B cell (primary cell): ENCODE measurements around the gene ABHD18. TPM values are rescaled to one million over a fixed set of nuclear protein-coding genes. Genes with fewer than 3 reads are reported as not detected.
A peak's percentile ranks its signal among the peaks of the same experiment; 100 is the strongest.

Experiments used
- ATAC-seq: fragments of 200-7000 bp; cut with Tn5 transposase; one replicate; pipeline ENCODE4 v1.10.0; 2021; ENCODE audit warnings: low read depth, mild to moderate bottlenecking, moderate number of reproducible peaks, moderate library complexity
- CTCF ChIA-PET: fragments of 350-600 bp; sonication (Branson Sonifier 250); formaldehyde crosslinking; loops from one replicate; lab custom pipeline; 2021; ENCODE audit warnings: antibody characterized with exemption, inconsistent platforms; lab: Charles Lee
- POLR2A ChIA-PET: fragments of 350-600 bp; sonication (Branson Sonifier 250); formaldehyde crosslinking; loops from one replicate; lab custom pipeline; 2021; ENCODE audit warnings: antibody characterized with exemption; lab: Charles Lee
- DNase-seq: peaks from one replicate; pipeline ENCODE4 v3.0.0; 2013
- H2AFZ ChIP-seq: 2 replicates; pipeline ENCODE4 v1.6.1; 2012; ENCODE audit warnings: mild to moderate bottlenecking, low read depth, low read length; ENCODE audit not compliant: insufficient read depth, poor library complexity, severe bottlenecking
- H3K27ac ChIP-seq, 2 donors: 1 replicate in 1 of 2; 2 replicates in 1 of 2; pipeline ENCODE4 v1.5.1; 2012 to 2013; ENCODE audit warnings: low read length in 2 of 2, mild to moderate bottlenecking in 2 of 2, moderate library complexity in 1 of 2
- H3K27me3 ChIP-seq, 4 experiments: fragments of 200-600 bp in 1 of 4; sonication (generic) in 1 of 4; replicated peaks in 1 of 4; 1 replicate in 2 of 4; 2 replicates in 2 of 4; pipeline versions ENCODE4 v1.6.1 to v1.7.0; 2013 to 2016; ENCODE audit warnings: low read length in 3 of 4, mild to moderate bottlenecking in 2 of 4, mixed read lengths in 1 of 4, moderate library complexity in 1 of 4; ENCODE audit not compliant: insufficient read depth in 4 of 4, control insufficient read depth in 3 of 4; ENCODE audit errors: control extremely low read depth in 1 of 4
- H3K36me3 ChIP-seq, 2 experiments: replicated peaks in 1 of 2; 1 replicate in 1 of 2; 2 replicates in 1 of 2; pipeline versions ENCODE4 v1.6.1 to v1.7.1; 2013; ENCODE audit warnings: low read length in 1 of 2; ENCODE audit not compliant: insufficient read depth in 2 of 2, control insufficient read depth in 1 of 2; ENCODE audit errors: control extremely low read depth in 1 of 2, extremely low read depth in 1 of 2
- H3K4me1 ChIP-seq, 2 donors: fragments of 200-600 bp in 1 of 2; sonication (generic) in 1 of 2; 1 replicate in 1 of 2; 2 replicates in 1 of 2; pipeline versions ENCODE4 v1.5.1 to v1.6.1; 2013 to 2017; ENCODE audit warnings: low read length in 2 of 2; ENCODE audit not compliant: control insufficient read depth in 2 of 2, insufficient read depth in 2 of 2
- H3K4me2 ChIP-seq: replicated peaks from 2 replicates; pipeline ENCODE3; 2012; ENCODE audit warnings: mild to moderate bottlenecking, low read depth, low read length; ENCODE audit not compliant: poor library complexity, severe bottlenecking
- H3K4me3 ChIP-seq, 5 experiments: fragments of 200-600 bp in 1 of 5; sonication (generic) in 1 of 5; 1 replicate in 3 of 5; 2 replicates in 2 of 5; pipeline versions ENCODE4 v1.5.1 to v1.7.0; 2011 to 2016; ENCODE audit warnings: low read length in 4 of 5, mild to moderate bottlenecking in 4 of 5, low read depth in 2 of 5, control low read depth in 1 of 5, moderate library complexity in 1 of 5; ENCODE audit not compliant: insufficient read depth in 1 of 5; ENCODE audit errors: control extremely low read depth in 1 of 5, extremely low read depth in 1 of 5
- H3K79me2 ChIP-seq: fragments of 200-600 bp; sonication (generic); one replicate; pipeline ENCODE4 v1.6.0; 2016; ENCODE audit warnings: low read length; ENCODE audit not compliant: control insufficient read depth, insufficient read depth
- H3K9ac ChIP-seq: fragments of 200-600 bp; sonication (generic); 2 replicates; pipeline ENCODE4 v1.6.1; 2017; ENCODE audit warnings: mild to moderate bottlenecking, low read length, moderate library complexity
- H3K9me3 ChIP-seq, 3 donors: one replicate each; pipeline versions ENCODE4 v1.6.1 to v1.7.1; 2013; ENCODE audit warnings: low read length in 2 of 3; ENCODE audit not compliant: control insufficient read depth in 2 of 3, insufficient read depth in 1 of 3; ENCODE audit errors: control extremely low read depth in 1 of 3
- H4K20me1 ChIP-seq: 2 replicates; pipeline ENCODE4 v1.6.0; 2012; ENCODE audit warnings: mild to moderate bottlenecking, low read length; ENCODE audit not compliant: insufficient read depth, control insufficient read depth, poor library complexity, severe bottlenecking
- H3K27ac Mint-ChIP-seq: one replicate; pipeline ENCODE4 v1.8.0; 2021; ENCODE audit warnings: mixed read lengths
- H3K27me3 Mint-ChIP-seq: one replicate; pipeline ENCODE4 v1.8.0; 2021; ENCODE audit warnings: mixed read lengths
- H3K4me1 Mint-ChIP-seq: one replicate; pipeline ENCODE4 v1.8.0; 2021; ENCODE audit warnings: mixed read lengths
- H3K4me3 Mint-ChIP-seq: one replicate; pipeline ENCODE4 v1.8.0; 2021; ENCODE audit warnings: mixed read lengths
- H3K9me3 Mint-ChIP-seq: one replicate; pipeline ENCODE4 v1.8.0; 2022; ENCODE audit warnings: mixed read lengths; ENCODE audit not compliant: insufficient read depth
- CTCF ChIP-seq: fragments of 200-600 bp; IDR thresholded peaks from one replicate; pipeline ENCODE4 v1.8.0; 2022; ENCODE audit warnings: antibody characterized with exemption, mild to moderate bottlenecking
- EZH2 ChIP-seq: IDR thresholded peaks from 2 replicates; pipeline ENCODE4 v1.6.1; 2012; ENCODE audit warnings: borderline replicate concordance, low read depth, mild to moderate bottlenecking, moderate library complexity, low read length; ENCODE audit not compliant: insufficient read depth, poor library complexity, severe bottlenecking
- WGBS: methylation state at CpG from one replicate; pipeline ENCODE4 v1.1.5; 2013; ENCODE audit warnings: missing lambda C conversion rate; ENCODE audit not compliant: insufficient coverage; 5-methylcytosine and 5-hydroxymethylcytosine counted together
- intact Hi-C: fragments of 100-400 bp; cut with micrococcal nuclease; formaldehyde crosslinking; loops from one replicate; pipeline ENCODE4 v1.10.0; 2022
- polyA plus RNA-seq: library from polyadenylated mRNA; depleted of rRNA; stranded (reverse); fragments of >200 nt; gene quantifications from 2 replicates; pipeline ENCODE4 v1.2.3, GENCODE V29; 2012
- total RNA-seq, 2 donors: library from RNA; stranded (reverse); fragments of 120-200 nt in 1 of 2; gene quantifications; 1 replicate in 1 of 2; 2 replicates in 1 of 2; pipeline versions ENCODE4 v1.2.3 to v1.2.4, GENCODE V29; 2013 to 2022

Gene ABHD18
- total and polyA plus RNA-seq, 2 donors (not counting 1 experiment from before 2014, with no cell fraction given), result 6.3 to 17.5 TPM

- no peaks in the 10 kb centered on the region for H3K36me3 ChIP-seq
- Mint-ChIP-seq H3K4me3 (no peak overlapping the region), H3K4me1 (peaks cover 7% of the 10 kb centered on the region), H3K27ac (no peak overlapping the region), H3K27me3 (peaks cover 7% of the 10 kb centered on the region), H3K9me3 (no peaks in the 10 kb centered on the region)
- CTCF ChIA-PET, result no interaction called here
- intact Hi-C loops, result no loop called here
- H4K20me1 ChIP-seq, result no peaks in the 10 kb centered on the region
- no peak overlapping the region for H3K9ac ChIP-seq
- H3K27me3 ChIP-seq, result no peaks in the 10 kb centered on the region
- H3K4me3 ChIP-seq, result no peak overlapping the region
- H3K9me3 ChIP-seq, result peaks cover 0 to 1% (median 0%) of the 10 kb centered on the region in 3 donors
- no peaks in the 10 kb centered on the region for H3K79me2 ChIP-seq
- peaks cover 3 to 5% of the 10 kb centered on the region in 2 donors for H3K4me1 ChIP-seq
- H3K4me2 ChIP-seq, result no peak overlapping the region
- no peak for DNase-seq
- no peak overlapping the region for H3K27ac ChIP-seq
- ATAC-seq, result no peak
- POLR2A ChIA-PET, result no interaction called here
- TF ChIP-seq EZH2 (no peak), CTCF (no peak)
- no peak overlapping the region for H2AFZ ChIP-seq
Measured at GRCh38 chr4:128056396-128056795, 91.2 kb downstream of the ABHD18 start.

- peak overlapping the region; percentile 92 for H3K27ac Mint-ChIP-seq
- H3K9me3 Mint-ChIP-seq, result no peaks in the 10 kb centered on the region
- peaks cover 0 to 1% (median 0%) of the 10 kb centered on the region in 3 donors for H3K9me3 ChIP-seq
- H3K79me2 ChIP-seq, result peaks cover 6% of the 10 kb centered on the region
- no peaks in the 10 kb centered on the region for H3K27me3 Mint-ChIP-seq
- H3K27ac ChIP-seq, result peak overlapping the region; percentile 84 to 96
- peak overlapping the region; percentile 91 for H3K9ac ChIP-seq
- H4K20me1 ChIP-seq, result no peaks in the 10 kb centered on the region
- no peaks in the 10 kb centered on the region for H3K27me3 ChIP-seq
- intact Hi-C loops, result no loop called here
- H3K4me3 ChIP-seq, result peak overlapping the region; percentile 13 to 72 (median 66)
- peak overlapping the region; percentile 90 for H2AFZ ChIP-seq
- peaks cover 3 to 12% of the 10 kb centered on the region in 2 donors for H3K4me1 ChIP-seq
- POLR2A ChIA-PET, result interaction anchor here (0.7 to 1.8 kb wide), 5 partner anchors 11 to 750 kb away, joined by 3 to 20 read pairs (median 4); partner anchors contain the start of genes ABHD18, MFSD8, PGRMC2 and PLK4
- TF ChIP-seq CTCF (no peak), EZH2 (no peak)
- WGBS, result 38% methylated on average over 8 of the region's 21 CpGs
- H3K36me3 ChIP-seq, result no peaks in the 10 kb centered on the region
- DNase-seq, result no peak
- H3K4me3 Mint-ChIP-seq, result peak overlapping the region; percentile 88
- peaks cover 11% of the 10 kb centered on the region for H3K4me1 Mint-ChIP-seq
- CTCF ChIA-PET, result interaction anchor here (0.6 to 2.0 kb wide), 4 partner anchors 9 to 441 kb away, joined by 3 to 18 read pairs (median 4); partner anchors contain the start of genes ABHD18 and MFSD8
- ATAC-seq, result no peak
- H3K4me2 ChIP-seq, result peak overlapping the region; percentile 99
Measured at GRCh38 chr4:128060121-128060698, 95.0 kb downstream of the ABHD18 start.
